Hematopoietic multipotent progenitor cell treated with erythropoietin and hydrocortisone succinate and interleukin-3 and kit ligand, for 6 days (in vitro differentiated cells): ENCODE data around the gene PDGFD.

ENCODE experiments used
- DNase-seq: peaks from one replicate; pipeline ENCODE4 v3.0.0-alpha.2; 2015

The PDGFD gene

DNA sequence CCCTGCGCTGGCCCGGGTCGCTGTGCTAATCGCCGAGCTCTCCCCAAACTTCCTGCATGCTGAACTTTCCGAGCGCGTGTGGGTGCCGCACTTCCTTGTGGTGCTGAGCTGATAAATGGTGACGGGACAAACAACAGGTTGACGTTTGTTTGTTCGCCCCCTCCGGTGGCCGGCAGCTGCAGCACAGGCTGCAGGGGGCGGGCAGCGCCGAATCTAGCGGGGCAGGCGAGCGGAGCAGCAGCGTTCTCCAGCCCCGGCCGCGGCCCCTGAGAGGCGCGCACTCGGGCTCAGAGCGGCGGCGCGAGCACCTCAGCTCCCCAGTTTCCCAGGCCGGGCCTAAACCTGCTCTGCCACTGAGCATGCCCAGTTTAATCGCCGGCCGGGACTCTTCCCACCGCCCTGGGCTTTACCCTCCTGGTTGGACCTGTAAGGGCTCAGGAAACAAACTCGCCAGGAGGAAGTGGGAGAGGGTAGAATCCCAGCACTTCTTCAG lies at the start of gene PDGFD:
TSS of gene PDGFD (minus strand) at position 120 of the 493 bp plus-strand sequence.
- DNase-seq = peak; percentile 86

DNA sequence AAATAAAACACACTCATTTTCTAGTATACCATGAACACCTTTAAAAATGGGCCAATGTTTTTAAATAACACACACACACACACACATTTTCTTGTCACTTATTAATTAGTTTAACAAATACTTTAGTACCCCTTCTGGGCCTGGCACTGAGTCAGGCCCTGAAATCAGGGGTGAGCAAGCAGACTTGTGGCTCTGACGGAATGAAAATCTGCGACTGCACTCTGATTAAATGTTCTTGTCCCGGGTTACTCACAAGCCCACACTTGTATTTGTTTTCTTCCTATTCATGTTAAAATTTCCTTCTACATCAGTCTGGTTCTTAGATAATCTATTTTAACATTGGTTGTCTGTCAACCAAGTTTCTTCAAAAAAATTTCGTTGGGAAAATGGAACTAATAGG lies 43.0 kb upstream of the PDGFD start:
- no peak for DNase-seq

DNA sequence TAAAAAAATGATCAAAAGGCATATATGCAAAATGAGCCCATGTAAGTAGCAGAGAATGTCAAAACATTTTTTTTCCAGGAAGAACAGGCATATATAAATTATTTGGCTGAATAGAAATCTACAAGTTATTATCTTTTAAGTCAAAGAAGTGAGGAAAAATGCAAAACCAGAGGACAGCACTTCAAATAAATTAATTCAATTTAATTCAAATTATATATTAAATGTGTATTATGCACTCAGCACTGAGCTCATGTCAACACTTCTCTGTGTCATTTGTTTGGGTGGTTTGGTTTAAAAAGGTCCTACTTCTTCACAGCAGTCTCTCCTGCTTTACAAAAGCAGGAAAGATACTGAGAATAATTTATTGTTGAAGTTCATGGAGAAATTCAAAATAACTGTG lies 41.9 kb upstream of the PDGFD start:
- no peak for DNase-seq

DNA sequence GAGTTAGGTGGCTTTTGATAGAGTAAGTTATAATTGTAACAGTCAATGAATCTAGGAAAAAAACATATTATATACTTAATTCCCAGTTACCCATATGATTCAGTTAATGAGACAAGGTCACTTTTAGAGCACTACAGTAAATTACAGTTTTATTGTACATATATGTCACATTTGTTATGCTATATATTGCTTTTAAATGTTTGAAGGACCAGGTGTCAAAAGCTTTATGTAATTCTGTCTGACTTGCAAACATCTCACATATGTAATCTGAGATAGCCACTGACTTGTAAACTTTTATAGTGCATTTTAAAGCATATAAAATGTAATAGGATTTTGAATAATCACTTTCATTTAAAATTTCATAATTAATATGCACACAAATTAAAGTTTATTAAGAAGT lies 36.7 kb upstream of the PDGFD start:
- DNase-seq = no peak

DNA sequence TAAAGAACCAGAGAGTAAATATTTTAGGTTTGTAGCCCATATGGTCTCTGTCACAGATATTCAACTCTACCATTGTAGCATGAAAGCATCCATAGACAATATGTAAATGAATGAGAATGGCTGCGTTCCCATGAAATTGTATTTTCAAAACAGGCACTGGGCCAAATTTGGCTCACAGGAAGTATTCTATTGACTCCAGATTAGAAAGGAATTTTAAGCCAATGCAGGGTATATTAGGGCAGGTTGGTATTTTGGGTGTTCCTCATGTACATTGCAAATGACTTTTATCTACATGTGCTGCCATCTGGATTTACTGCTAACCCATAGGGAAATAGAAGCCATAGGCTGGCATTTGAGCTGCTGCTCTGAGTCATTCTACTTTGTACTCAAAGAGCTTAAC lies 35.1 kb upstream of the PDGFD start:
- no peak for DNase-seq

DNA sequence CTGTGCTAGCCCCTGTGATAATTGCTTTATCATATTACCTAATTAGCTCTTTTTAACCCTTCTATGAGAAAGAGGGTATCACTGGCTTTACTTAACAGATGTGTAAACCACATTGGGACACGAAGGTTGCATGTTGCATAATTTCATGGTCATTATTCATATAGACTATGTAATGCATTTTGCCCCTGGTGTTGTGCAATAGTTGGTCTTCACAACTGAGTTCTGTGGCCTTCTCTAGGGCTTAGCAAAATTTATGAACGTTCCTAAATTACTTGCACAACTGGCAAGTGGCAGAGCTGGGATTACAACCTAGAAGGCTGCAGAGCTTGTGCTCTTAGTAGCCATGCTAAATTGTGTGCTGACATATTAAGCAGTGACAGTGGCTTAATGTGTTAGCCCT lies 34.6 kb upstream of the PDGFD start:
- DNase-seq = peak; percentile 69

DNA sequence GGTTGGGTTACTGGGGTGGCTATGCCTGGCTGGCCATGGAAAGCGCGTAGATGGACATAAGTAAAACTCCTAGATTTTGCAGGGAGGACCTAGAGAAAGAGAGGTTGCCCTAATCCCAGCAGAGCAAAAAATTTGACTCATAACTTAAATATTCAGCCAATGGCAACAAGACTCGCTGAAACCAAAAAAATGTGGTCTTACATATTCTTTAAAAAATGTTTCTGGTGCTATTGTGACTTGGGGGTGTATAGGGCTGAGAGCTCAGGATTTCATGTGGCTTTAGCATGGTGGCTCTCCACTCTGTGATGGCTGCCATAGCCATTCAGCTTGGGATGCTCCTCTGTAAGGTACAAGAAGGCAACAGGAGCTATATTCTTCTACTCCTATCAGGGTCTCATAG lies 27.2 kb upstream of the PDGFD start:
- DNase-seq = no peak

DNA sequence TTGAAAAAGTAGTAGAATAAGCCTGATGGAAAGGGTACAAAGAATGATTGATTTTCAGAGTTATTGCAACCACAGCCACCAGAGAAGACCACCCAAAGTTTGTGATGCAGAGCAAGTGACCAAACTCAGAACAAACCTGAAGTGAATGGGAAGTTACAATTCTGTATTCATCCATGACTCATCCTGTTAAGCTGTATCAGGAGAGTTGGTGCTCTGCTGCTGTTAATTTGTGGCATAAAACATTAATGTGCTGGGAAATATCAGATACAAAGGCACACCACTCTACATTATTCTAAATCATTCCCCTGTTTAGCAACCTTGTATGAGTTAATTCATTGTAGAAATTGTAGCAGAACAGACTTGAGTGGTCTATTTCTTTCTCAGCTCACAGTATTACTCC lies 19.6 kb upstream of the PDGFD start:
- no peak for DNase-seq

DNA sequence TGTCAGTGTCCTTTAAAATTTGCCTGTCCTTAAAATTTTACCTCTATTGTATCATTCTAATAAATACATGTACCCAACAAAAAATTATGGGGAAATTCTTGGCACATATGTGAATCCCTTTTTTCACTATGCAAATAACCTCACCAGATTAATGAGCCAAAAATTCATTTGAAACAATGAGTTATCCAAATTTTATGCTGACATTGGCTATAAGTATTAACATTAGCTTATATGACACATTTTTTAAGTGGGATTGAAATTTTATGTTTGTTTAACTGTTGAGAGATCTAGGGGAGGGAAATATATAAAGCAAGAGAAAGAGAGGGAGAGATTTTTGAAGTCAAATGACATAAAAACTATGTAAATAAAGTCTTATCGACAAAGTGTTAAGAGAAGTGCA lies 11.8 kb upstream of the PDGFD start:
- DNase-seq = no peak

DNA sequence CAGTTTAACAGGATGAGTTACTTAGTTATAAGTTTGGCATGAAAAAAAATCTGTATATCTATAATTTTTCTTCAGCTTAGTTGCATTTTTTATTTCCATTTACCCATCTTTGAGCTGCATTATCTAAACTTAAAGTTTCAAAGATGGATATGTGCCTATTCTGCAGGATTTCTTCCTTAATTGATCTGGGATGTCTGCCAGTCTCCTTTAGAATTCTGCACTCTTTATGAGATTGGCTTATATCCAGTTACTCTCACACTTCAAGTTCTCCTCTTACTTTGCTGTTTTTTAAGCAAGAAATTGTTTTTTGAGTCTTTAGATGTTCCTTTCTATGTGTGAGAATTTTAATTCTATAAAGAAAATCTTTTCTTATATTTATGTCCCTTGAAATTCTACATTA lies 5.1 kb upstream of the PDGFD start:
- DNase-seq = no peak

DNA sequence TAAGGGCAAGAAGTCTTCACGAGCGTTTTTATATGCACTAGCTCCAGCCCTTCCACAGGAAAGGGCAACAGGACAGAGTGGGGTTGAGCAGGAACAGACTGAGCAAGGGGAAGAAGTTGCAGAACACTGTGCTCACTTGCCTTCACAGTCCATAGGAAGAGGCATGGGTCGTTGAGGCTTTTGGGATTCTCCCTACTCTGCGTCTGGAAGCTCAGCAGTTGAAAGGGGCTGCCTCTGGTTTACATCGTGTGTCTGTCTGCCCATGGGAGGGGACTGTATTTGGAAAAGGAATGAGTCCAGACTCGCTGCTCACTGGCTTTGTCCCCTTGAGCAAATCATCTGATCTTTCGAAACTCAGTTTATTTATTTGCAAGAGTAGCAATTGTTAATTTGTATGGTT lies 1.1 kb upstream of the PDGFD start:
- DNase-seq = no peak

DNA sequence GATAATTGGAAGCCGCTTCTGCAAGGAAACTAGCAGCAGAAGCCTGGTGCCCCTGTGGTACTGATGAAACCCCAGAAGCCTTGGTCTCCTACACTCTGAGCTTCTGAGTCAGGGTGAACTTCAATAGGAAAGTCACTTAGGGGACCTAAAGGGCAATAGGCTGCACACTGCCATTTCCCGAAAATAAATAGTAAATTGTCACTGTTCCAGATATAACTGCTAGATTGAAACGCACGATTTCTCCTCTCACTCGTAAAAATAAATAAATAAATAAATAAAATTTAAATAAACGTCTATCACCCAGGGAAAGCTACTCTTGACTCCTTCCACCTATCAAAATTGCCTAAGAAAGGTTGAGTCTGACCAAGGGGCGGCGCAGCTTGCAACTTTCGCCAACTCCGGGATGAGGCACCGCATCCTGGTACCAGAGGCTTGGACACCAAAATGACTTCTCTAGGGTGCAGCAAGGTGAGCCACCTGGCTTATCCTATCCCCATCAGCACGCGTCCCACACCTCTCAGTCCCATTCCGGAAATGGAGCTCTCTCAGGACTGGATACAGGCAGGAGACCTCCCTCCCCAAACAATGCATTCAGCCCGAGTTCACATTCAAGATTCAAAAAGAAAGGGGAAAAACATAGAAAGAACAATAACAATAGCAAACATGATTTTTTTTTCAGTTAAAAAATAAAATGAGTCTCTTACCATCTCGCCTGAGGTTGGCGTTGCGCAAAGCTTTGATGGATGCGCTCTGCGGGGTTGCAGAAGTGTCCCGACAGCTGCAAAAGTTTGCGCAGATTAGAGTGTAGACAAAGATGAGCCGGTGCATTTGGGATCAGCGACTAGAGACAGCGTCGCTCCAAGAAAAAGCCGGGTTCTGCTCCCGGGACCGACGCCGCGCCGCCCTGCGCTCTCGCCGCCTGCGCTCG lies 583 bp downstream of the PDGFD start:
- peak; percentile 29 for DNase-seq

DNA sequence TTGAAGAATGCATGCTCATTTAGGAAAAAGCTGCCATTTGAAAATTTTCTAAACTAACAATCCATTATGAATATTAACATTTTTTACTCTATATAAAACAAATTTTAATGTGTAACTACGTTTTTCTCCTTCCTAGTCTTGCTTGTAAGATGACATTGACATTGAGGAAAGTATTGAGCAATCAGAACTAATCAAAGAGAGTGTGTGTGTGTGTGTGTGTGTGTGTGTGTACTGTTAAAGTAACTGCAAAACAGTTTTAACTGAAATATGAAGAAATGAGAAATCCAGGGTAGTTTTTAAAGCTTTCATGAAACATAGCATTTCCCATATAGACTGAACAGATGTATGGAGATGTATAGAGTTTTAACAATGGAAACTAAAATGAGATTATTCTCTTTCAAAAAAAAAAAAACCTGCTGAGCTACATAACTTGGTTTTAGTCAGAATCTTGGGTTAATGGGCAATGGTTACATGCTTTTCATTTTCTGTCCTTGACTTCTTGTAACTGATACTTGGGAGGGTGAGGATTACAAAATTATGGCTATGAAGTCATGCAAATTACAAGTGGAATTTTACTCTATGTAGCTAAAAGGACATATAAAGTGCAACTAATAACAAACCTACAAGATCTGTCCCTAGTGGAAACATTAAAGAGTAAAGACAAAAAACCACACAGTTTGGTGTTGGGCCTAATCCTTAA lies 2.0 kb downstream of the PDGFD start:
- no peak for DNase-seq

DNA sequence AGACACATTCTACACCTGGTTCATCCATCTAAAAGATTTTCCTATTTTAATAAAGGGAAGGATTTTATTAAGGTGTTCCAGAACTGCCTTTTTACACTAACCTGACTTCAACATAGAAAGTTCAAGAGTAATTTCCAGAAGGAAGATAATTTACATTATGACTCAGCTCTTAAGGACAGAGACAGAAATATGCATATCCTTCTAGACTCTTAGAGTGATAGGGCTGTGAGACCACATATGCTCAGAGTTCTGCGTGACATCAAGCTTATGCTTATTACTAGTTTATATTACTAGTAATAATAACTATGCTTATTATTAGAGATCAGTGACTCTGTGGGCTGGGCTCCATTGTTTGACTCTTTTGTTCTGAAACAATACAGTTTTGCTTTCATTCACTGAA lies 4.6 kb downstream of the PDGFD start:
- no peak for DNase-seq

DNA sequence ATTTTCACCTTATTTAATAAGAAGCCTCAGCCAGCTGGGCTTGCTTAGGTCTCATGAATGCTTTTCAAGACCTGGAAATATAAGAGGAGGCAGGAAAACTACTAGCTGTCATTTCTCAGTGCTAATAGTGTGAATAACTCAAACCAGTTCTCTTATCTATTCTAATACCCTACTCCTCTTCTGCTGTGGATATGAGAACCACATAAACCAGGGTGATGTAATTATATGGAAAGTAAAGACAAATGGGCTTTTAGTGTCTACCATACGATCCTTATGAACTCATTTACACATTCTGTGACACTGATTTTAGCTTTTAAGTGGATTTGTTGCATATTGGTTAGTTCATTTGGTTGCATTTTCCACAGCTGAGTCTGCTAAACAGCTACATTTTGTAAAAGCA lies 8.6 kb downstream of the PDGFD start:
- peak; percentile 3 for DNase-seq

DNA sequence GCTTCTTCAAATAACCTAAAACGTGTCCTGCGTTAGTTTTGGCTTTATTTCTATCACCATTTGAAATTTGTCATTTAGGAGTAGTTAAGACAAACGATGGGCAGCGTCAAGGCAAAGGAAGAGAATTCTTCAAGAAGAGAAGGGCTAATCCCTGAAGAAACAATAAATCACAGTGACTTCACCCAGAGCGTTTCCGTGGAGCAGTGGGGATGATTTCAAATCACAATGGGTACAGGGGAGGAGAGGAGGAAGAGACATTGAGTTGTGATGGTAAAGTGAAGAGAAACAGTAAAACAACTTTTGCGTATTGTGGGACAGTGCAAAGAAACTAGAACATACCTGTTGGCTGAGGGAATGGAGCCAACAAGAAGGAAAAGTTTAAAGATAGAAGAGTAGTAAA lies 9.7 kb downstream of the PDGFD start:
- DNase-seq = no peak

DNA sequence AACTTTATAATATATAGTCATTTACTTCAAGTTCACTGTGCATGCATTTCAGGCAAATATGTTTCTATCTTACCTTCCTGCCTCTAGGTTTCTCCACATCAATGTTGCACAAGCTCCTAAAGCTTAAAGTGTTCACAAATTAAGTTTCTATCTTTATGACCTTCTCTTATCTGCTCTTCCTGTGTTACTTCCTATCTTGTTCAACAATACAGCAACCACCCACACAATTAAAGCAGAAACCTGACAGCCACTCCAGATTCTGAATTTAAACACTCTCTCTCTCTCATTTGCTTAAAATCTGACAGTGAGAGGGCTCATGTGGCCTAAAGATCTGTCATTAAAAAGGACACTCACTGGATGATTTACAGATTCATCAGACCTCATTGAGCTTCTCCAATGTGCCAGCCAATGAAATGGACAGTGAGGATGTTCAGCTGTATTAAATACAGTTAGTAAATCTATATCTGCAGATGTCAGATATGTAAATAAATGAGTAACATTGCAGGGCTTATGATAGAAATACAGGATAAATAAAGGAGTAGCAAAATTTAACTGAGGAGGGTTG lies 10.9 kb downstream of the PDGFD start:
- peak; percentile 40 for DNase-seq

DNA sequence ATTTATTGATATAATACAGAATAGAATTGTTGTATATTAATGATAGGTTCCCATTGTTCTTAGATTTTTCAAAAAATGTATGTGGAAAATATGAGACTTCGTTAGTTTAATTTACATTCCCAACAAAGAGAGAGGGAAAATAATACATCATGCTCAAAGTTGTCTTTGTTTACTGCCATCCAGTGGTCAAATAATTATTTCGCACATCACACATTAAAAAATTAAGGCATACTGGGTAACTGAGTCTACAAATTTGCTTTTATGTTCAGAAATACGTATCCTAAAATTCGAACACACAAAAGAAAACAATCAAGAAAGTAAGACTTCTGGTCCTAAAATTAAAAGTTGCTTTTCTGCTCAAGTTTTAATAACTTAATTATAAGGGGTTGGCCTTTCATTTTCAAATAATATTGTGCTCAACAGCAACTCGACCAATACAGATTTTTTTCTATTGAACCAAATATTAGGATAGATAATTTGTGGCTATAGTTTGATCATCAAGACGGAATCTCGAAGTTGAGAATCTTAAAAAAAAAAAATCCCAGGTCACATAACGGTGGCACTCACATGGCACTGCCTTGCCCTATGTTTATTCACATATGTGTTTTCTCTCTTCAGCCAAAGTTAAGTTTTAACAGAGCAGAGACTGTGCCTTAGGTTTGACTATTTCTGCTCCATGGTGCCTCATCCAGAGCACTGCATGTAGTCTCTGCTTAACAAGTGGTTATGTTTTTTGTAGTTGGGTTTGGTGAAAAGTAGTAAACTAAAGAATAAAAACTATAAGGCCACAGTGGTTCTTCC lies 12.3 kb downstream of the PDGFD start:
- DNase-seq = peak; percentile 40

DNA sequence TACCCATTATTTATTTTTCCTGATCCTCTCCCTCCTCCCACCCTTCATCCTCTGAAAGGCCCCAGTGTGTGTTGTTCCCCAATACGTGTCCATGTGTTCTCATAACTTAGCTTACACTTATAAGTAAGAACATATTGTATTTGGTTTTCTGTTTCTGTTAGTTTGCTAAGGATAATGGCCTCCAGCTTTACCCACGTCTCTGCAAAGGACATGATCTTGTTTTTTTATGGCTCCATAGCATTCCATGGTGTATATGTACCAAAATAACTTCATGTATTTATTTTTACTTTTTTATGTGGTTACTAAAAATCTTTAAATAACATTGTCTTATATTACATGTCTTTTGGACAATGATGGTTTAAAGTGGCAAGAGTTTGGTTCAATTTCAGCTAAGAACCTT lies 15.2 kb downstream of the PDGFD start:
- DNase-seq = no peak

DNA sequence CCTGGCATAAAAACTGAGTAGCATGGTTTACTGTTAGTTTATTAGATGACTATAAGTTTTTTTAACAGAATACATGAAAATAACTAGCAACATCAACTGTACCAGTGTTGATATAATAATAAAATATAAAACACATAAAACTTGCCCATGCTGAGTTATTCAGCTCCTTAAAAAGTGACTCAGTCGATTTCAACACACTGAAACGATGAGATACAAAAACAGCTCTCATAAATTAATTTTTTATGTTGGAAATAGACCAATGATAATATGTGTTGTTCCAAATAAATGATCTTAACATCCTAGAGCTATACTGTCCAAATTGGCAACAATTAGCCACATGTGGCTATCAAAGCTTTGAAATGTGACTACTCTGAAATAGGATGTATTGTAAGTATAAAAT lies 15.9 kb downstream of the PDGFD start:
- DNase-seq = no peak

DNA sequence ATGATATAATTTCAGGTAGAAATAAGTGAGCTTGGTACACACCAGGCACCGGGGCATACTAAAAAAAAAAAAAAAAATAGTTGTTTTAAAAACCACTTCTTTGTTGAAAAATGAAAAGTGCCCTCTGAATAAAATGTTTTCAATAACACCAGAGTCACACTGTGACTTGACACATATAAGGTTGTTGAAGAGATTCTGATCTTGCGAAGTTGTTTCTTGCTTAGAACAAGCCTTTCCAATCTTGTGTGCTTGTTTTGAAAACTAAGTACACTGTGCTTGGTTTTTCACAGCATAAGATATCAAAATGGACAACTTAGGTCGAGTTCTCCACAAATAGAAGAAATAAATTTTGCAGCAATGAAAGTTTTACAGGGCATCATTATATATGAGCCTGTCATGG lies 17.0 kb downstream of the PDGFD start:
- DNase-seq = no peak

DNA sequence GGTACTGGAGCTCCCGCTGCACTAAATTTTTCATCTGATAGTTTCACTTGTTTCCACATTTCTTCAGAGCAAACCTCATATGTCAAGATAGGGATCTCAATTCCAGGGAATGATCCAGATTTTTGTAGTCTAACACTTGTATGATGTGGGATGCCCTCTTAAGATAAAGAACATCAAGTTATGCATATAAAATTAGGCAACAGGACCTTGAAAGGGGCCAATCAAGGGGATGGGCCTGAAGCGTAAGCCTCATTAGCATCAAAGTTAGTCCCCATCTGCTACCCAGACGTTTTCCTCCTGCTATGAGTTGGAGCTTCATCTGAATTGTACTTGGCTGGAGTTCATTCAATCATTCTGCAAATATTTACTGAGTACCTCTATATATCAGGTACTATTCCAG lies 17.5 kb downstream of the PDGFD start:
- DNase-seq = no peak

DNA sequence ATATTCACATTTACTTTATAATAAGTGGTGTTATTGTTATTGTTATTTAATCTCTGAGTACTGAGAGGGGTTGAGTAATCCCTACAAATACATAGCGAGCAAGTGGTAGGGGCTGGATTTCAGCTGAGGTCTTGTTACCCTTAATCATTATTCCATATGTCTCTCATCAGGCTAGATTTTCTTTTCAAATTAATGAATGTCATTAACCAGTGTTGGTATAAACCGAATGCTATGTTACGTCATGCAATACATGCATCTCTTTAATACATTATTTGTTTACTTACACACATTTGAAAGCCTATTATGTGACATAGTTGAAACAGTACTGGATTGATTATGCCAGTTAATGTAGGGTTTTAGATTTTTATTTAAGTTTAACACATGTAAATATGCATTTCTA lies 18.9 kb downstream of the PDGFD start:
- no peak for DNase-seq
